ENCODE measurements around the gene CCL11.

Gene CCL11

DNA sequence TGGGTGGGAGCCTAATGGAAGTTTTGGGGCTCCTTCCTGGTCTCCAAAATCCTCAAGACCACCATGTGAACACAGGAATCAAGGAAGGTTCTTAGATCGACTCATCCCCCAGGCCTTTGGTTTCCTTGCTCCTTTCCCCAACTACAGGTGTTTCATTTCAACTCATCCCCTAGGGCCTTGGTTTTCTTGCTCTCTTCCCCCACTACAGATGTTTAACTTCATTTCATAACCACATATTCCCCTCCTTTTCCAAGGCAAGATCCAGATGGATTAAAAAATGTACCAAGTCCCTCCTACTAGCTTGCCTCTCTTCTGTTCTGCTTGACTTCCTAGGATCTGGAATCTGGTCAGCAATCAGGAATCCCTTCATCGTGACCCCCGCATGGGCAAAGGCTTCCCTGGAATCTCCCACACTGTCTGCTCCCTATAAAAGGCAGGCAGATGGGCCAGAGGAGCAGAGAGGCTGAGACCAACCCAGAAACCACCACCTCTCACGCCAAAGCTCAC lies at the start of gene CCL11:
CCL11 (plus strand) TSS at position 457 of the 507 bp plus-strand sequence. CDS start 67 bp downstream, outside the sequence.
- no peak for DNase-seq (ENCODE audit: extremely low read depth, low read depth)
- no peak within 1 kb of the TSS for H3K4me3 ChIP-seq (replicated peaks; ENCODE audit: low read depth, low read length)
- TF ChIP-seq, protein P1, sequence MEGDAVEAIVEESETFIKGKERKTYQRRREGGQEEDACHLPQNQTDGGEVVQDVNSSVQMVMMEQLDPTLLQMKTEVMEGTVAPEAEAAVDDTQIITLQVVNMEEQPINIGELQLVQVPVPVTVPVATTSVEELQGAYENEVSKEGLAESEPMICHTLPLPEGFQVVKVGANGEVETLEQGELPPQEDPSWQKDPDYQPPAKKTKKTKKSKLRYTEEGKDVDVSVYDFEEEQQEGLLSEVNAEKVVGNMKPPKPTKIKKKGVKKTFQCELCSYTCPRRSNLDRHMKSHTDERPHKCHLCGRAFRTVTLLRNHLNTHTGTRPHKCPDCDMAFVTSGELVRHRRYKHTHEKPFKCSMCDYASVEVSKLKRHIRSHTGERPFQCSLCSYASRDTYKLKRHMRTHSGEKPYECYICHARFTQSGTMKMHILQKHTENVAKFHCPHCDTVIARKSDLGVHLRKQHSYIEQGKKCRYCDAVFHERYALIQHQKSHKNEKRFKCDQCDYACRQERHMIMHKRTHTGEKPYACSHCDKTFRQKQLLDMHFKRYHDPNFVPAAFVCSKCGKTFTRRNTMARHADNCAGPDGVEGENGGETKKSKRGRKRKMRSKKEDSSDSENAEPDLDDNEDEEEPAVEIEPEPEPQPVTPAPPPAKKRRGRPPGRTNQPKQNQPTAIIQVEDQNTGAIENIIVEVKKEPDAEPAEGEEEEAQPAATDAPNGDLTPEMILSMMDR (IDR thresholded peaks at IDR 0.05; ENCODE audit: low read depth, low read length, missing control alignments), result no peak

- TF ChIP-seq, protein P1 (IDR thresholded peaks at IDR 0.05; ENCODE audit: low read depth, low read length, missing control alignments), result no peak
- no peak for DNase-seq (ENCODE audit: extremely low read depth, low read depth)
- no peak overlapping the region for H3K4me3 ChIP-seq (replicated peaks; ENCODE audit: low read depth, low read length)
Measured at GRCh38 chr17:34236281-34236892, 49.2 kb upstream of the CCL11 start.

DNA sequence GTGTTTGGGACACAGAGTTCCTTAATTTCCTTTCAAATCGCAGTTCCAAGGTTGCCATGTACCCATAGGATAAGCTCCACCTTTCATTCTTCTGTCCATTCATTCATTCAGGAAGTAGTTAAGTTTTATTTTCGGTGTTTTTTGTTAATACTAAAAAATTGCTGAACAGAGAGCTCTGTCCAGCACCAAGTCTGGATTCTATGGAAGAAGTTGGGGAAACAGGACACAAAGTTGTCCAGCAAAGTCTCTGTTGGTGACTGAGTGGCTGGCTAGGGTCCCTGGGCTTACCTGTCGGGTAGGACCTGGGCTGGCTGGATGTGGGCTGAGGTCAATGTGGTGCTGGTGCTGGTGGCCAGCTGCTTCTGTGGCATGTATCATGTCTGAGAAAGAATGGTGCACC lies 48.1 kb upstream of the CCL11 start:
- DNase-seq (ENCODE audit: extremely low read depth, low read depth), result no peak
- no peak overlapping the region for H3K4me3 ChIP-seq (replicated peaks; ENCODE audit: low read depth, low read length)
- TF ChIP-seq, protein P1 (IDR thresholded peaks at IDR 0.05; ENCODE audit: low read depth, low read length, missing control alignments), result no peak

DNA sequence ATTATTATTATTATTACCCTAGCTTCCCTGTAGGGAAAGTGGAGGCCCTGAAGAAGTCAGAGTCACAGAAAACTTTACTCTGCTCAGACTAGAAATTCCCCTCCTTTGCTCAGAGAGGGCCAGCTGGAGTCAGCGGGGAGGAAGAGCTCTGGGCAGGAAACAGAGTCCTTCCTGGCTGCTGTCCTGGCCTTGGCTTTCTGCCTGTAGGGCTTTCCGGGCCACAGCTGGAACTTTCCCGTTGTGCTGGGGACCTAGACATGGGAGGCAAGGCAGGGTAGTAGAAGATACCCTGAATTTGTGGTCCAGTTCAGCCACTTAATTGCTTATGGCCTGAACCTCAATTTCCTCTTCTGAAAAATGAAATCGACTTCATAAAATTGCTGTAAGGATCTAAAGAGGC lies 44.5 kb upstream of the CCL11 start:
- H3K4me3 ChIP-seq (replicated peaks; ENCODE audit: low read depth, low read length), result no peak overlapping the region
- DNase-seq (ENCODE audit: extremely low read depth, low read depth), result no peak
- TF ChIP-seq, protein P1 (IDR thresholded peaks at IDR 0.05; ENCODE audit: low read depth, low read length, missing control alignments), result no peak

DNA sequence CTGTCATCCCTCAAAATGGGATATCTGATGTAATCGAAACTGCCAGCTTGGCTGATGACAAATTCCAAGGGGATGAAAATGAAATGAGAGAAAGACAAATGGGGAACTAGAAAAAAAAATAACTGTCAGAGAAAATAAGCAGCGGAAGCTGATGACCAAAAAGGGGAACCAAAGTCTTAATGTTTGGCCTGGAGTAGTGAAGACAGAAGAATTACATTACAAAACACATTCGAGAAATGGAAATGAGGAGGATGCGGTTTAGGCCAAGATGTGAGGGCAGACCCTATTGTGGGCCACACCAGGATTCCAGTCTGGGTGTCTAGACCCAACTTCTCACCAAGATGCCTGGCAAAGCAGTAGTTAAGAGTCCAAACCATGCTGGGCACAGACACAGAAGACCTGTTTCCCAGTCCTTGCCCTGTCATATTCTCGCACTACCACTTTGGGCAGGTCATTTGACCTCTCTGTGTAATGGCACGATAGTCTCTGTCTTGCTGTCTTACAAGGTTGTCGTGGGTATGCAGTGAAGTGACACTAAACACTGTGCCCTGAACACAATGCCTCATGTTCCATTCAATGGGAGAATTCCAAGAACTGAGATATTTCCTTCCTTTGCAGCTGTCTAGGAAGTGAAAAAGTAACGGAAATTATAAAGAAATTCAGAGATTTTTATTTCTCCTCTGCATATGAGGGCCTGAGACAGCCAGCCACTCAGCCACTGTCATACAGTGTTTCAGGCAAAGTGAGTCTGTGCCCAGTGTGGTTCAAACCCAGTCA lies 42.8 kb upstream of the CCL11 start:
- no peak for DNase-seq (ENCODE audit: extremely low read depth, low read depth)
- no peak overlapping the region for H3K4me3 ChIP-seq (replicated peaks; ENCODE audit: low read depth, low read length)
- TF ChIP-seq, protein P1 (IDR thresholded peaks at IDR 0.05; ENCODE audit: low read depth, low read length, missing control alignments), result no peak

GRCh38 chr17:34243364-34244320 lies 41.9 kb upstream of the CCL11 start:
- TF ChIP-seq, protein P1 (IDR thresholded peaks at IDR 0.05; ENCODE audit: low read depth, low read length, missing control alignments), result no peak
- no peak overlapping the region for H3K4me3 ChIP-seq (replicated peaks; ENCODE audit: low read depth, low read length)
- DNase-seq (ENCODE audit: extremely low read depth, low read depth), result no peak
